NT2/D1 (cell line): ENCODE data around the gene CD9.

Experiments
- DNase-seq: peaks from one replicate; pipeline ENCODE4 v3.0.0-alpha.2; 2011; ENCODE audit warnings: low read depth, low spot score
- H3K27me3 ChIP-seq: 2 replicates; pipeline ENCODE4 v1.6.0; 2011; ENCODE audit warnings: mild to moderate bottlenecking; ENCODE audit not compliant: insufficient read length, insufficient read depth
- H3K36me3 ChIP-seq: 2 replicates; pipeline ENCODE4 v1.6.1; 2011; ENCODE audit warnings: mild to moderate bottlenecking, low read length, mixed read lengths; ENCODE audit not compliant: insufficient read depth, insufficient read length
- H3K4me1 ChIP-seq: 2 replicates; pipeline ENCODE4 v1.5.1; 2011; ENCODE audit not compliant: insufficient read depth, insufficient read length
- H3K4me3 ChIP-seq: 2 replicates; pipeline ENCODE4 v1.5.1; 2011; ENCODE audit warnings: low read depth; ENCODE audit not compliant: insufficient read length
- H3K9ac ChIP-seq: 2 replicates; pipeline ENCODE4 v1.6.0; 2011; ENCODE audit warnings: low read depth; ENCODE audit not compliant: insufficient read length
- H3K9me3 ChIP-seq: 2 replicates; pipeline ENCODE4 v1.5.1; 2011; ENCODE audit warnings: mild to moderate bottlenecking, low read length; ENCODE audit not compliant: insufficient read depth
- SUZ12 ChIP-seq: IDR thresholded peaks from 2 replicates; pipeline ENCODE4 v1.6.1; 2011; ENCODE audit not compliant: insufficient read length, insufficient read depth; ENCODE audit errors: extremely low read depth
- YY1 ChIP-seq: IDR thresholded peaks from 2 replicates; pipeline ENCODE4 v1.6.1; 2011; ENCODE audit not compliant: insufficient read length, insufficient read depth
- ZNF274 ChIP-seq: IDR thresholded peaks from 2 replicates; pipeline ENCODE4 v1.6.1; 2011; ENCODE audit warnings: mild to moderate bottlenecking, low read depth, low read length

The CD9 gene

DNA sequence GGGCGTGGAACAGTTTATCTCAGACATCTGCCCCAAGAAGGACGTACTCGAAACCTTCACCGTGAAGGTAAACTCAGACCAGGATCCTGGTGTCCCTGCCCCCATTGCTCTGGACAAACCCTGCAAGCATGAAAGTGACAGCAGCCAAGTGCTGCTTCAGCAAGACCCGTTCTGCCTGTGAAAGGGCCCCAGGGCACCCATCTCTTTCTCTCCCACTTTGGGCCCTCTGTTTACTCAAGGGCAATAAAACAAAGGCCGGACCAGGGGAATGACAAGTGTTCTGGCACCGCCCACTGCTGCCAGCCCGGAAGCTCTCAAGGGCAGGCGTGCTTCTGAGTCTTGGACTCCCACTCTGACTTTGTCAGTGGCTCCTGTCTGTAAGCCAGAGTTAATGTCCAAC is 35.3 kb downstream of the CD9 start:
- H3K36me3 ChIP-seq = peaks cover 97% of the 10 kb centered on the region
- H3K9me3 ChIP-seq = no peaks in the 10 kb centered on the region
- TF ChIP-seq YY1 = no peak
- TF ChIP-seq ZNF274 = no peak
- no peak for TF ChIP-seq SUZ12
- H3K27me3 ChIP-seq = no peaks in the 10 kb centered on the region
- peaks cover 22% of the 10 kb centered on the region for H3K4me1 ChIP-seq
- no peak for DNase-seq
- no peak overlapping the region for H3K4me3 ChIP-seq
- H3K9ac ChIP-seq = no peak overlapping the region

GRCh38 chr12:6235906-6236640 is 35.9 kb downstream of the CD9 start:
- Histone ChIP-seq H3K27me3 (no peaks in the 10 kb centered on the region), H3K4me3 (no peak overlapping the region), H3K9ac (no peak overlapping the region), H3K9me3 (no peaks in the 10 kb centered on the region), H3K4me1 (peaks cover 16% of the 10 kb centered on the region), H3K36me3 (peaks cover 92% of the 10 kb centered on the region)
- DNase-seq = no peak
- TF ChIP-seq SUZ12 (no peak), YY1 (no peak), ZNF274 (no peak)

- Histone ChIP-seq H3K36me3 (peaks cover 87% of the 10 kb centered on the region), H3K4me1 (peaks cover 14% of the 10 kb centered on the region), H3K9ac (no peak overlapping the region), H3K4me3 (no peak overlapping the region), H3K9me3 (no peaks in the 10 kb centered on the region), H3K27me3 (no peaks in the 10 kb centered on the region)
- no peak for TF ChIP-seq ZNF274
- no peak for TF ChIP-seq SUZ12
- TF ChIP-seq YY1 = no peak
- no peak for DNase-seq
Observed at GRCh38 chr12:6236641-6236940, 36.4 kb downstream of the CD9 start.

DNA sequence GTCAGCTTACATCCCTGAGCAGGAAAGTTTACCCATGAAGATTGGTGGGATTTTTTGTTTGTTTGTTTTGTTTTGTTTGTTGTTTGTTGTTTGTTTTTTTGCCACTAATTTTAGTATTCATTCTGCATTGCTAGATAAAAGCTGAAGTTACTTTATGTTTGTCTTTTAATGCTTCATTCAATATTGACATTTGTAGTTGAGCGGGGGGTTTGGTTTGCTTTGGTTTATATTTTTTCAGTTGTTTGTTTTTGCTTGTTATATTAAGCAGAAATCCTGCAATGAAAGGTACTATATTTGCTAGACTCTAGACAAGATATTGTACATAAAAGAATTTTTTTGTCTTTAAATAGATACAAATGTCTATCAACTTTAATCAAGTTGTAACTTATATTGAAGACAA is 37.6 kb downstream of the CD9 start:
- Histone ChIP-seq H3K4me1 (peaks cover 12% of the 10 kb centered on the region), H3K4me3 (no peak overlapping the region), H3K36me3 (peaks cover 74% of the 10 kb centered on the region), H3K9ac (no peak overlapping the region), H3K9me3 (no peaks in the 10 kb centered on the region), H3K27me3 (no peaks in the 10 kb centered on the region)
- TF ChIP-seq YY1 = no peak
- TF ChIP-seq ZNF274 = no peak
- no peak for TF ChIP-seq SUZ12
- no peak for DNase-seq

GRCh38 chr12:6238875-6239274 is 38.7 kb downstream of the CD9 start:
- Histone ChIP-seq H3K36me3 (peaks cover 64% of the 10 kb centered on the region), H3K4me1 (peaks cover 9% of the 10 kb centered on the region), H3K4me3 (no peak overlapping the region), H3K9me3 (no peaks in the 10 kb centered on the region), H3K27me3 (no peaks in the 10 kb centered on the region), H3K9ac (no peak overlapping the region)
- no peak for DNase-seq
- TF ChIP-seq SUZ12 (no peak), ZNF274 (no peak), YY1 (no peak)

DNA sequence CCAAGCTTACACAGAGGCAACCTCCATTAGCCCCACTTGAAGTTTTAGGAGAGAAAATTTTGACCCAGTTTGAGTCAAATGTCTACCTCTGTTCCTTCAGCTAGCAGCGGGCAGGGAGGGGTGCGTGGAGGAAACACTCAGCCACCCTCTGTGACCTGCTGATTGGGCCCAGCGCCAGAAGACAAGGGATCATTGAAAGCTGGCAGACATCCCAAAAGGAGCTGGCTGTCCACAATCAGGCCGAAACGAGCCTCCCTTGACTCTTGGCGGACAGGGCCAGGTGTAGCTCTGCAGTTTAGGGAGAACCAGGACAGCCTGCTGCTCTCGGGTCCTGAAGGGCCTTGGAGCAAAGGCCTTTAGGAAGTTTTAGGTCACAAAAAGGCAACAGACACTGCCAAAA is 41.3 kb downstream of the CD9 start:
- Histone ChIP-seq H3K27me3 (no peaks in the 10 kb centered on the region), H3K4me3 (no peak overlapping the region), H3K36me3 (peaks cover 38% of the 10 kb centered on the region), H3K4me1 (no peaks in the 10 kb centered on the region), H3K9me3 (peaks cover 10% of the 10 kb centered on the region; the same call in 1 of the 2 replicates), H3K9ac (no peak overlapping the region)
- no peak for DNase-seq
- TF ChIP-seq SUZ12 (no peak), YY1 (no peak), ZNF274 (no peak)

DNA sequence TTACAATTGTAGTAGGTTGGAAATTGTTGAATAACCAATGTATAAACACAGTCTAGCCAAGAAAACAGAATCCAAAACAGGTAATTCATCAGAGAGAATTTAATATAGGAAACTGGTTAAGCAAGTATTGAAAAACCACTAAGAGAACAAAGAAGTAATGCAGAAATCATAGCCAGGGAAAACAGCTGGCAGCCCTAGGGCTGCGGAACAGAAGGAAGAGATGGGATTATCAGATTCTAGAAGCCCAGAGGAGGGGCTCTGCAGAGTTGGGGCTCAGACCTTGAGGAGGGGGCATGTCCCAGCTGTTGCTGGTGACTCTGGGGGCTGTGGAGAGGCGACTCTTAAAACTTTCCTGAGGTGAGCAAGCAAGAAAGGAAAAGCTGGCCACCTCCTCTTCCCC is 49.4 kb downstream of the CD9 start:
- Histone ChIP-seq H3K4me1 (peaks cover 3% of the 10 kb centered on the region), H3K9ac (no peak overlapping the region), H3K9me3 (peaks cover 8% of the 10 kb centered on the region; the same call in 1 of the 2 replicates), H3K27me3 (peaks cover 2% of the 10 kb centered on the region), H3K36me3 (no peaks in the 10 kb centered on the region), H3K4me3 (no peak overlapping the region)
- DNase-seq = no peak
- TF ChIP-seq SUZ12 (no peak), YY1 (no peak)

GRCh38 chr12:6250343-6250742 is 50.1 kb downstream of the CD9 start:
- DNase-seq = no peak
- peaks cover under 1% of the 10 kb centered on the region; the same call in 1 of the 2 replicates for H3K9me3 ChIP-seq
- TF ChIP-seq SUZ12 (no peak), ZNF274 (no peak), YY1 (no peak)

More at GRCh38 chr12:6250343-6250742, 50.1 kb downstream of the CD9 start:
- peaks cover 2% of the 10 kb centered on the region for H3K27me3 ChIP-seq
- no peak overlapping the region for H3K9ac ChIP-seq
- H3K36me3 ChIP-seq = no peaks in the 10 kb centered on the region
- H3K4me3 ChIP-seq = no peak overlapping the region
- peaks cover 3% of the 10 kb centered on the region for H3K4me1 ChIP-seq
